IPS DF 6.9 (cell line): ENCODE data around the gene PPP1R1C.

ENCODE experiments used
- DNase-seq: peaks from one replicate; pipeline ENCODE4 v3.0.0-alpha.2; 2013; ENCODE audit warnings: low read depth, low spot score
- H3K27ac ChIP-seq: one replicate; pipeline ENCODE4 v1.5.1; 2013; ENCODE audit warnings: low read length, control low read depth
- H3K27me3 ChIP-seq: 2 replicates; pipeline ENCODE4 v1.6.1; 2013; ENCODE audit warnings: mild to moderate bottlenecking, low read length; ENCODE audit not compliant: control insufficient read depth, insufficient read depth
- H3K36me3 ChIP-seq: 2 replicates; pipeline ENCODE4 v1.6.1; 2013; ENCODE audit warnings: low read length; ENCODE audit not compliant: control insufficient read depth, insufficient read depth
- H3K4me1 ChIP-seq: 2 replicates; pipeline ENCODE4 v1.6.1; 2013; ENCODE audit warnings: low read length; ENCODE audit not compliant: control insufficient read depth, insufficient read depth
- H3K4me3 ChIP-seq: 2 replicates; pipeline ENCODE4 v1.5.1; 2013; ENCODE audit warnings: mild to moderate bottlenecking, low read length
- H3K9me3 ChIP-seq: 2 replicates; pipeline ENCODE4 v1.6.1; 2013; ENCODE audit warnings: low read length, inconsistent platforms; ENCODE audit not compliant: control insufficient read depth, insufficient read depth
- WGBS: extraction: QIAGEN DNeasy Blood & Tissue Kit; methylation state at CpG from one replicate; pipeline ENCODE4 v1.1.7; 2013; ENCODE audit warnings: mixed read lengths, missing lambda C conversion rate; ENCODE audit not compliant: insufficient read length, insufficient coverage; 5-methylcytosine and 5-hydroxymethylcytosine counted together

The PPP1R1C gene

DNA sequence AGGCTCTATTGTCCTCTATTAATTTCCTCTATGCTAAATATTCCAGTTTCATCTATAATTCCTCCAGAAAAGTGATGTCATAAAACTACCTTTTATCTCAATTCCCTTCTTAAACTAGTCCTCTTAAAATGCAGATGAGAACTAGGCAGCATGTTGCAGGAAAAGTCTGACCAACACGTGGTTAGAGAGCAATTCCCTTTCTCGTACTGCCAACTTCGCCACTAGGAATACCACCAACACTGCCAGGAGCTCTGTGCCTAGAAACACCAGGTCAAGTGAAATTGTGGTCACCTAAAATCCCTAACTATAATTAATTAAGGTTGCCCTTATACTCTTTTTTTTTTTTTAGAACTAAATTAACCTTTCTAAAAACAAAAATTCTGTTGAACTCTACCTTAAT is 127.7 kb downstream of the PPP1R1C start:
- WGBS: no CpG with 5 or more reads among the region's 3 CpGs
- H3K27me3 ChIP-seq: no peaks in the 10 kb centered on the region
- H3K4me3 ChIP-seq: no peak overlapping the region
- no peaks in the 10 kb centered on the region for H3K9me3 ChIP-seq
- no peak overlapping the region for H3K27ac ChIP-seq
- no peaks in the 10 kb centered on the region for H3K36me3 ChIP-seq
- no peak for DNase-seq
- H3K4me1 ChIP-seq: no peaks in the 10 kb centered on the region

- Histone ChIP-seq H3K36me3 (no peaks in the 10 kb centered on the region), H3K9me3 (no peaks in the 10 kb centered on the region), H3K27ac (no peak overlapping the region), H3K4me1 (no peaks in the 10 kb centered on the region), H3K27me3 (no peaks in the 10 kb centered on the region), H3K4me3 (no peak overlapping the region)
- DNase-seq: no peak
Observed at GRCh38 chr2:182115258-182115657, 129.6 kb downstream of the PPP1R1C start.

DNA sequence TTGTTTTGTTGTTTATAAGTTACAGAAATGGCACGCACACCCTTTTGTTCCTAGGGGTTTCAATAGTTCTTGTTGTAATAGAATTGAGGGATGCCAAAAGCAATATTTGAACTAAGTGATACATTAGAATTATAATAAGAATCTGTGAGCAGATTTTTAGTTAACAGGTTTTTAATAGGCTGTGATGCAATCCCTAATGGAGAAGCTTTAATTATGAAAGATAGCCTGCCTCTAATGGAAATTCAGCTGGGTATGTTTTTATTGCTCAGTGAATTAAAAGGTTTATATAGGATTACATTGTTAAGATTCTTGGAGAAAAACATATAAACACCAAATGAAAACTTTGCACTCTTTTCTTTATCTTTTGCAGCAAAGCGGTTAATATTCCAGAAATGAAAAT is 131.1 kb downstream of the PPP1R1C start:
- Histone ChIP-seq H3K4me3 (no peak overlapping the region), H3K36me3 (no peaks in the 10 kb centered on the region), H3K4me1 (no peaks in the 10 kb centered on the region), H3K27me3 (no peaks in the 10 kb centered on the region), H3K9me3 (no peaks in the 10 kb centered on the region), H3K27ac (no peak overlapping the region)
- DNase-seq: no peak
- no CpG with 5 or more reads among the region's 2 CpGs for WGBS

DNA sequence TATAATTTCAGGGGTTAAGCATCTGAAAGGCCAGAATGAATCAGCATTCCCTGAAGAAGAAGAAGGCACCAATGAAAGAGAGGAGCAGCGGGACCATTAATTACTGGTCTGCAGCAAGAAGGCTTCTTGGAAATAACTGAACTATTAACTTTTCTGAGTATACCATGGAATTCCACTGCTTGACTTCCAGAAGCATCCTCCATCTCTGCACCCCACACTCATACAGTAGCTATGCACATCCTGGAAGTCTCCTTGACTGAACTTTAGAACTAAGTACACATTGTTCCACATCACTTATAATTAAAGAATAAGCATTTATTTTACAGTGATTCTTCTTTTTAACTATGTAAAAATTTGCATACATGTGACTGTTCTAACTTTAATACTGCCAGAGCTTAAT is 131.5 kb downstream of the PPP1R1C start:
- DNase-seq: no peak
- Histone ChIP-seq H3K36me3 (no peaks in the 10 kb centered on the region), H3K9me3 (no peaks in the 10 kb centered on the region), H3K4me1 (no peaks in the 10 kb centered on the region), H3K27me3 (no peaks in the 10 kb centered on the region), H3K4me3 (no peak overlapping the region), H3K27ac (no peak overlapping the region)
- WGBS: no CpG with 5 or more reads among the region's 1 CpG

DNA sequence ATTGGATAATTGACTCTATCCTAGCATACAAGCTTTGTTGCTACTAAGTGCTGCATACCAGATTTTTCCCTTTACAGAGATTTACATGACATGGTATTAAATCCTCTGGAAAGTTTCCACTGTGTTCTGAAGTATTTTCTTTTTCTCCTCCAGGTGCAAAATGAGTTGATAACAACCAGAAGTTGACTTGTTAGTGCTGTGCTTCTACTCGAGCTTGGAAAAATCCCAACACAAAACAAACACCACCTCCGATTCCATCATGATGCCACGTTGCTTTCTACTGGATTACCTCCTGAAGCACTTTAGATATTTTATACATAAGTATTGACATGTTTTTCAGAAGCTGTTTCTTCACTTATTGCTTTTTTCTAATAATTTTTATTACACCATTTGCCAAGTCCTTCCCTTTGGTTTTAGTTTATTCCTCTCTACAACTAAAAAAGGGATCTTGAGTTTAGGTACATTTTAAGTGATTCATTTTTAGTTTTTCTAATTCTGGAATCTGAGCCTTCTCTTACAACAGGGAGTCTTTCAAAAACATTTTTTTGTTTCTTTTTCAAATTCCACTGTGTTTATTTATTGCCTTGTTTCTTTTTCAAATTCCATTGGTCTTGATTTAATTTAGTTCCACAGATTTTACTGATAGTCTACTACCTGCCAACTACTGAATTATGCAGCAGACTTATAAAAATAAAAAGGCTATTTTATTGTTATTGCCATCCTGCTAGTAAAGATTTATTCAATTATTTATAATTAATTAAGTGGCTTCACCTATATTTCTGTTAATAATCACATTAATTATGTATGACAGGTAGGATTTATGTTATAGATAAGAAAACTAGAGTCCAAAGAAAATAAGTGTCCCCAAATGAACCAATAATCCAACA is 143.4 kb downstream of the PPP1R1C start:
- DNase-seq: no peak
- H3K4me1 ChIP-seq: no peaks in the 10 kb centered on the region
- no CpG with 5 or more reads among the region's 3 CpGs for WGBS
- H3K27me3 ChIP-seq: no peaks in the 10 kb centered on the region
- H3K9me3 ChIP-seq: no peaks in the 10 kb centered on the region
- H3K36me3 ChIP-seq: no peaks in the 10 kb centered on the region
- no peak overlapping the region for H3K27ac ChIP-seq
- no peak overlapping the region for H3K4me3 ChIP-seq

- DNase-seq: no peak
- H3K4me1 ChIP-seq: no peaks in the 10 kb centered on the region
- no peak overlapping the region for H3K27ac ChIP-seq
- H3K36me3 ChIP-seq: no peaks in the 10 kb centered on the region
- H3K9me3 ChIP-seq: no peaks in the 10 kb centered on the region
- H3K27me3 ChIP-seq: no peaks in the 10 kb centered on the region
- no peak overlapping the region for H3K4me3 ChIP-seq
Observed at GRCh38 chr2:182132605-182133004, 147.0 kb downstream of the PPP1R1C start.

DNA sequence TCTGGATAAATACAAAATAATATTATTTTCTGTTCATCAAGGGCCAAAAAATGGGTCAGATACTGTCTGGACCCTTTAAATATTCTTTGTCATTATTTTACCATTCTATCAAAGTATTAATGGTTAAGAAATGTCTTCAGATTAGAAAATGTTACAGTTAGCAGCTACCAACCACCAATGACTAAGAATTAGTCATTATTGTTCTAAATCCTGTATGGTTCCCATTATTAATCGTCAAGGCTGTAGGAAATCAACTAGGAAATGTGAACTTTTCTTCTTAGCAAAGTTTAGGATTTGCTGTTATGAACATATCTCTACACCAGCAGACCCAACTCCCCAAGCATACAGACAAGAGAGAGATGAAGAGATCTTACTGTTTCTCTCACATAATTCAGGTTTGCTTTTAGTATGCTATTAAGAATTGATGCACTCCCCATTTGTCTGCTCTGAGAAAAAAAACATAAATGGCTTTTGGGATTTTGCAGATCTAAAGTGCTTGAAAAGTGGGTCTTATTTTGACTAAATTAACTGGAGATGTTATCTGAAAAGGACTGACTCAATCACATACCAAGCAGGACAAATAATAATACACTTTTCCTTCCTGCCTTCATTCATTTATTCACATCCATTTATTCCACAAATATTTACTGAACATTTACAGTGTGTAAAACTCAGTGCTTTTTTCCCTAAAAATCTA is 147.7 kb downstream of the PPP1R1C start:
- H3K36me3 ChIP-seq: no peaks in the 10 kb centered on the region
- no peaks in the 10 kb centered on the region for H3K4me1 ChIP-seq
- H3K27ac ChIP-seq: no peak overlapping the region
- H3K27me3 ChIP-seq: no peaks in the 10 kb centered on the region
- WGBS: no CpG with 5 or more reads among the region's 1 CpG
- DNase-seq: no peak
- no peaks in the 10 kb centered on the region for H3K9me3 ChIP-seq
- H3K4me3 ChIP-seq: no peak overlapping the region

GRCh38 chr2:182134201-182134600 is 148.5 kb downstream of the PPP1R1C start:
- no peaks in the 10 kb centered on the region for H3K4me1 ChIP-seq
- DNase-seq: no peak
- H3K9me3 ChIP-seq: no peaks in the 10 kb centered on the region
- no CpG with 5 or more reads among the region's 1 CpG for WGBS
- H3K4me3 ChIP-seq: no peak overlapping the region
- H3K36me3 ChIP-seq: no peaks in the 10 kb centered on the region
- H3K27me3 ChIP-seq: no peaks in the 10 kb centered on the region
- no peak overlapping the region for H3K27ac ChIP-seq

GRCh38 chr2:182142062-182142461 is 156.4 kb downstream of the PPP1R1C start:
- WGBS: no CpG with 5 or more reads among the region's 6 CpGs
- Histone ChIP-seq H3K4me3 (no peak overlapping the region), H3K9me3 (no peaks in the 10 kb centered on the region), H3K27me3 (no peaks in the 10 kb centered on the region), H3K4me1 (0 out of 2 replicates have a peak, but pooled peaks cover 1% of the 10 kb centered on the region), H3K36me3 (no peaks in the 10 kb centered on the region), H3K27ac (no peak overlapping the region)
- DNase-seq: no peak

- no peak for DNase-seq
- Histone ChIP-seq H3K27me3 (no peaks in the 10 kb centered on the region), H3K36me3 (no peaks in the 10 kb centered on the region), H3K4me3 (no peak overlapping the region), H3K27ac (no peak overlapping the region), H3K4me1 (0 out of 2 replicates have a peak, but pooled peaks cover 1% of the 10 kb centered on the region), H3K9me3 (no peaks in the 10 kb centered on the region)
- WGBS: no CpG with 5 or more reads among the region's 7 CpGs
Observed at GRCh38 chr2:182144041-182144775, 158.6 kb downstream of the PPP1R1C start.
